PC-3 (cell line): ENCODE measurements around the gene RGS7BP. TPM values are rescaled to one million over a fixed set of nuclear protein-coding genes. Genes with fewer than 3 reads are reported as not detected.

Experiments
- ATAC-seq: fragments of 200-7000 bp; cut with Tn5 transposase; 2 replicates; pipeline ENCODE4 v1.9.1; 2020; ENCODE audit warnings: mild to moderate bottlenecking, moderate library complexity
- BruUV-seq: library from RNA; stranded (reverse); fragments of 400-500 nt; replicated peaks from 2 replicates; lab custom pipeline; 2021; lab: Mats Ljungman, UMichigan
- CTCF ChIA-PET: fragments of 300-600 bp; sonication (Branson Sonifier 250); formaldehyde crosslinking; loops from one replicate; lab custom pipeline; 2022; ENCODE audit warnings: antibody characterized with exemption; lab: Charles Lee
- POLR2A ChIA-PET: fragments of 300-600 bp; sonication (Branson Sonifier 250); formaldehyde crosslinking; loops from one replicate; lab custom pipeline; 2022; ENCODE audit warnings: antibody characterized with exemption; ENCODE audit not compliant: unreplicated experiment; lab: Charles Lee
- DNase-seq: peaks from one replicate; pipeline ENCODE4 v3.0.0-alpha.2; 2015
- H2AFZ ChIP-seq: fragments of 300-600 bp; sonication (generic); 2 replicates; pipeline ENCODE4 v1.6.0; 2016; ENCODE audit warnings: antibody characterized with exemption, low read length
- H3F3A ChIP-seq: fragments of 300-600 bp; sonication (generic); one replicate; pipeline ENCODE4 v1.6.0; 2017; ENCODE audit warnings: antibody characterized with exemption, low read length, control low read depth, mild to moderate bottlenecking; ENCODE audit not compliant: unreplicated experiment
- H3K27ac ChIP-seq: fragments of 300-600 bp; sonication (generic); 2 replicates; pipeline ENCODE4 v1.5.1; 2016; ENCODE audit warnings: mild to moderate bottlenecking, low read length
- H3K27me3 ChIP-seq: fragments of 300-600 bp; sonication (generic); 2 replicates; pipeline ENCODE4 v1.6.1; 2016; ENCODE audit warnings: low read length, mixed read lengths
- H3K36me3 ChIP-seq: fragments of 300-600 bp; sonication (generic); 2 replicates; pipeline ENCODE4 v1.6.1; 2016; ENCODE audit warnings: low read depth, mixed run types, low read length, mixed read lengths
- H3K4me1 ChIP-seq: fragments of 300-600 bp; sonication (generic); 2 replicates; pipeline ENCODE4 v1.5.1; 2016; ENCODE audit warnings: low read length; ENCODE audit not compliant: insufficient read depth
- H3K4me2 ChIP-seq: fragments of 300-600 bp; sonication (generic); 2 replicates; pipeline ENCODE4 v1.6.0; 2016; ENCODE audit warnings: low read length
- H3K4me3 ChIP-seq: fragments of 300-600 bp; sonication (generic); 2 replicates; pipeline ENCODE4 v1.5.1; 2016; ENCODE audit warnings: mild to moderate bottlenecking, low read length, mixed read lengths
- H3K79me2 ChIP-seq: fragments of 300-600 bp; sonication (generic); 2 replicates; pipeline ENCODE4 v1.6.1; 2017; ENCODE audit warnings: low read length, mixed read lengths
- H3K9ac ChIP-seq: fragments of 300-600 bp; sonication (generic); 2 replicates; pipeline ENCODE4 v1.6.0; 2016; ENCODE audit warnings: mild to moderate bottlenecking, low read length
- H3K9me2 ChIP-seq: fragments of 300-600 bp; sonication (generic); replicated peaks from 2 replicates; pipeline ENCODE4 v1.6.1; 2016; ENCODE audit warnings: mixed run types, low read length, mixed read lengths
- H3K9me3 ChIP-seq: fragments of 300-600 bp; sonication (generic); 2 replicates; pipeline ENCODE4 v1.6.1; 2016; ENCODE audit warnings: low read length, mixed read lengths
- H4K20me1 ChIP-seq: fragments of 300-600 bp; sonication (generic); 2 replicates; pipeline ENCODE4 v1.6.1; 2016; ENCODE audit warnings: low read length, mixed read lengths
- CTCF ChIP-seq: fragments of 300-600 bp; sonication (generic); conservative IDR thresholded peaks from 2 replicates; pipeline ENCODE4 v1.5.1; 2017; ENCODE audit warnings: antibody characterized with exemption, low read depth, mild to moderate bottlenecking, low read length
- EZH2 ChIP-seq: fragments of 300-600 bp; sonication (generic); IDR thresholded peaks from one replicate; pipeline ENCODE4 v1.6.1; 2017; ENCODE audit warnings: antibody characterized with exemption, mild to moderate bottlenecking, low read length; ENCODE audit not compliant: unreplicated experiment
- EZH2phosphoT487 ChIP-seq: fragments of 300-600 bp; sonication (generic); IDR thresholded peaks from 2 replicates; pipeline ENCODE4 v1.6.1; 2018; ENCODE audit warnings: mild to moderate bottlenecking, antibody characterized with exemption, low read length, borderline replicate concordance
- intact Hi-C: fragments of 100-400 bp; cut with micrococcal nuclease; formaldehyde crosslinking; loops from 2 replicates; pipeline ENCODE4 v1.9.0; 2023
- total RNA-seq: library from RNA; depleted of rRNA; stranded (reverse); fragments of >200 nt; gene quantifications from 2 replicates; pipeline ENCODE4 v1.2.3, GENCODE V29; 2014

The RGS7BP gene
- total RNA-seq, 1 experiment from 2014 or later = 1.2 TPM

- ChIA-PET POLR2A (no interaction called here), CTCF (no interaction called here)
- TF ChIP-seq EZH2 = no peak
- no peak for TF ChIP-seq CTCF
- no peak for TF ChIP-seq EZH2phosphoT487
Measured at GRCh38 chr5:64587370-64587769, 81.6 kb downstream of the RGS7BP start.

GRCh38 chr5:64592730-64593341, 87.0 kb downstream of the RGS7BP start:
- POLR2A ChIA-PET = no interaction called here
- Histone ChIP-seq H3K36me3 (no peaks in the 10 kb centered on the region), H3K27ac (no peak overlapping the region), H3K4me3 (no peak overlapping the region), H3K27me3 (no peaks in the 10 kb centered on the region), H2AFZ (no peak overlapping the region), H3K9ac (no peak overlapping the region), H4K20me1 (no peaks in the 10 kb centered on the region), H3K4me2 (no peak overlapping the region), H3K9me2 (no peaks in the 10 kb centered on the region), H3K4me1 (no peaks in the 10 kb centered on the region), H3K79me2 (no peaks in the 10 kb centered on the region), H3K9me3 (no peaks in the 10 kb centered on the region), H3F3A (no peaks in the 10 kb centered on the region)
- TF ChIP-seq EZH2 (no peak), CTCF (no peak), EZH2phosphoT487 (no peak)
- intact Hi-C loops = loop anchor here (1.0 kb wide), 1 partner anchor 87 kb away; the partner anchor contains the start of gene RGS7BP
- DNase-seq (no peak), ATAC-seq (no peak)
- BruUV-seq = no TSS peak
- CTCF ChIA-PET = interaction anchor here (0.6 kb wide), 1 partner anchor 253 kb away, joined by 3 read pairs; no protein-coding TSS in a partner anchor

More at GRCh38 chr5:64587370-64587769, 81.6 kb downstream of the RGS7BP start:
- H2AFZ ChIP-seq = no peak overlapping the region
- no TSS peak for BruUV-seq
- intact Hi-C loops = no loop called here
- no peaks in the 10 kb centered on the region for H3K9me3 ChIP-seq
- no peak overlapping the region for H3K4me2 ChIP-seq
- H3K9ac ChIP-seq = no peak overlapping the region
- no peak overlapping the region for H3K27ac ChIP-seq
- ATAC-seq = no peak
- no peak for DNase-seq
- H4K20me1 ChIP-seq = no peaks in the 10 kb centered on the region
- H3K36me3 ChIP-seq = no peaks in the 10 kb centered on the region
- no peaks in the 10 kb centered on the region for H3K9me2 ChIP-seq
- no peak overlapping the region for H3K4me3 ChIP-seq
- H3K27me3 ChIP-seq = no peaks in the 10 kb centered on the region
- no peaks in the 10 kb centered on the region for H3K79me2 ChIP-seq
- H3K4me1 ChIP-seq = no peaks in the 10 kb centered on the region
- no peaks in the 10 kb centered on the region for H3F3A ChIP-seq

GRCh38 chr5:64594025-64594424, 88.2 kb downstream of the RGS7BP start:
- no TSS peak for BruUV-seq
- Histone ChIP-seq H3F3A (no peaks in the 10 kb centered on the region), H4K20me1 (no peaks in the 10 kb centered on the region), H3K27ac (no peak overlapping the region), H3K4me1 (no peaks in the 10 kb centered on the region), H3K9ac (no peak overlapping the region), H3K4me3 (no peak overlapping the region), H2AFZ (no peak overlapping the region), H3K79me2 (no peaks in the 10 kb centered on the region), H3K27me3 (no peaks in the 10 kb centered on the region), H3K9me3 (no peaks in the 10 kb centered on the region), H3K9me2 (no peaks in the 10 kb centered on the region), H3K36me3 (no peaks in the 10 kb centered on the region), H3K4me2 (no peak overlapping the region)
- intact Hi-C loops = no loop called here
- DNase-seq (no peak), ATAC-seq (no peak)
- POLR2A ChIA-PET = no interaction called here
- CTCF ChIA-PET = no interaction called here
- TF ChIP-seq CTCF = no peak
- TF ChIP-seq EZH2 = no peak
- TF ChIP-seq EZH2phosphoT487 = no peak
